Stomach (tissue), 9 donors: ENCODE data around the gene PRR16. TPM values are rescaled to one million over a fixed set of nuclear protein-coding genes. Genes with fewer than 3 reads are reported as not detected.

ENCODE experiments used
- DNase-seq, 2 donors: peaks; one replicate each; pipeline versions ENCODE4 v3.0.0 to v3.0.0-alpha.2; 2013 to 2019
- H3K27ac ChIP-seq, 5 donors: fragments of 200-600 bp in 4 of 5; sonication (generic) in 4 of 5; one replicate each; pipeline ENCODE4 v1.5.1; 2013 to 2019; ENCODE audit warnings: mild to moderate bottlenecking in 1 of 5, moderate library complexity in 1 of 5
- H3K27me3 ChIP-seq, 3 donors: fragments of 200-600 bp; sonication (generic); one replicate each; pipeline ENCODE4 v1.5.1; 2017 to 2019; ENCODE audit warnings: mixed run types in 1 of 3
- H3K36me3 ChIP-seq, 4 donors: fragments of 200-600 bp; sonication (generic); 1 replicate in 3 of 4; 2 replicates in 1 of 4; pipeline ENCODE4 v1.5.1; 2016 to 2019
- H3K4me1 ChIP-seq, 4 donors: fragments of 200-600 bp; sonication (generic); one replicate each; pipeline ENCODE4 v1.5.1; 2016 to 2019
- H3K4me3 ChIP-seq, 4 donors: fragments of 200-600 bp; sonication (generic) in 3 of 4; one replicate each; pipeline ENCODE4 v1.5.1; 2016 to 2019; ENCODE audit warnings: mild to moderate bottlenecking in 1 of 4
- H3K9me3 ChIP-seq, 4 donors: fragments of 200-600 bp; sonication (generic); one replicate each; pipeline ENCODE4 v1.5.1; 2016 to 2019
- CTCF ChIP-seq, 7 experiments: fragments of 450-650 bp in 4 of 7; fragments of 200-600 bp in 3 of 7; sonication (generic) in 3 of 7; IDR thresholded peaks; one replicate each; pipeline ENCODE4 v1.5.1; 2016 to 2019; ENCODE audit warnings: antibody characterized with exemption in 7 of 7, control low read depth in 2 of 7, mild to moderate bottlenecking in 1 of 7
- EP300 ChIP-seq: sonication (generic); formaldehyde crosslinking; IDR thresholded peaks from one replicate; pipeline ENCODE4 v1.6.1; 2017; ENCODE audit warnings: antibody characterized with exemption
- POLR2A ChIP-seq, 4 donors: fragments of 450-650 bp; IDR thresholded peaks; one replicate each; pipeline ENCODE4 v1.6.1; 2016; ENCODE audit warnings: antibody characterized with exemption in 4 of 4, control low read depth in 2 of 4, mild to moderate bottlenecking in 1 of 4, moderate library complexity in 1 of 4
- POLR2AphosphoS5 ChIP-seq, 3 donors: sonication (generic); formaldehyde crosslinking; IDR thresholded peaks; one replicate each; pipeline ENCODE4 v1.6.1; 2016; ENCODE audit warnings: antibody characterized with exemption in 3 of 3
- WGBS, 5 donors: extraction: QIAGEN DNeasy Blood & Tissue Kit in 3 of 5; methylation state at CpG; one replicate each; pipeline versions ENCODE4 v1.1.5 to v1.1.7; 2013 to 2018; 5-methylcytosine and 5-hydroxymethylcytosine counted together
- intact Hi-C: fragments of 100-400 bp; cut with DNase I; formaldehyde crosslinking; loops from one replicate; pipeline ENCODE4 v1.15.1; 2023; ENCODE audit warnings: low total_unique reads
- polyA plus RNA-seq, 3 donors: library from polyadenylated mRNA; stranded (reverse); fragments of 200-250 nt; gene quantifications; one replicate each; pipeline ENCODE4 v1.2.3, GENCODE V29; 2013
- total RNA-seq, 5 donors: library from RNA; depleted of rRNA; stranded (reverse); fragments of >200 nt; gene quantifications; one replicate each; pipeline versions ENCODE4 v1.1.0 to v1.2.3, GENCODE V29; 2014 to 2016
- donor health status: healthy with polysubstance abuse.
- donor health status: Bipolar disorder and iron deficiency.
- donor health status: healthy.

PRR16 gene
- total and polyA plus RNA-seq, 8 donors = 1.3 to 40.8 (median 8.1) TPM

DNA sequence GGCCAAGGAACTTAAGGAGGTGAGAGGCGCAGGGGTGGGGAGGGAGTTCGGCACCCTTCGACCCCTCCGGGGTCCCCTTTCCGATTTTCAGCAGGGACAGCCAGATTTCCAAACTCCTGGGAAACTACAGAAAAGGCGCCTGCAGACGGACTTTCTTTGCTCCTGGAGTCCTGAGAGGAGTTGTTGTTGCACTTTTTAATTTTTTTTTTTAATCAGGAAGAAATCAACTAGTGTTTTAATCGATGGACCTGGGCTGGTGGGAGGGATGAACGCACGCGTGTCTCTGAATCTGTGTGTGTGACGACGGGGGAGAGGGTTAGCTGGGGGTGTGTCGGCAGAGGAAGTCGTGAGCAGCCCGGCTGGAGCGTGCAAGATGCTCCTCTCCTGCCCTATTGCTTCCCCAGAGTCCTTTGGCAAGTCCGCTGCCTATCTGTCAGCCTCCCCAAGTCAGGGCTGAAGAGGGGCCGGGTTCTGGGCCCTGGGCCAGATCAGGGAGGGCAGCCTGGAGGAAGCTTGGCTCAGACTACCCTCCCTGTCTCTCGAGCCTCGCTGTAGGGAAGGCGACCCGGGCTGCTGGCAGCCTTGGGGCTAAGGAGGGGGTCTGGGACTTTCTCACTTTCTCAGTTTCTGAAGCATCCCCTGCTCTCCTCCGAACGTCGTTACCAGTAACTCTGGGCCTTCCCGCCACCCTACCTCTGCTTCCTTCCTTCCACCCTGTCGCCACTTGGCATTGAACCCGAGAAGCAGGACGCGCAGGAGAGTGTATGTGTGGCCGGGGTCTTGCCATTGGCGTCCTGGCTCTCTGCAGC is 731 bp downstream of the PRR16 start:
- Histone ChIP-seq H3K27me3 (peaks cover 0 to 44% (median 21%) of the 10 kb centered on the region in 3 donors), H3K9me3 (no peaks in the 10 kb centered on the region), H3K4me1 (peaks cover 15 to 32% (median 22%) of the 10 kb centered on the region in 4 donors), H3K27ac (peak overlapping the region; percentile 45 to 80 (median 79)), H3K36me3 (no peaks in the 10 kb centered on the region), H3K4me3 (peak overlapping the region; percentile 54 to 61 (median 56))
- 0 to 4% (median 1%) methylated on average over 31 to 33 of the region's 33 CpGs for WGBS, 5 donors
- TF ChIP-seq CTCF (IDR thresholded peaks at IDR 0.05) (no peak), EP300 (no peak), POLR2A (IDR thresholded peaks at IDR 0.05) (no peak), POLR2AphosphoS5 (IDR thresholded peaks at IDR 0.05) (no peak)
- DNase-seq = peak; percentile 25 to 60
- intact Hi-C loops = no loop called here

- no peaks in the 10 kb centered on the region for H3K9me3 ChIP-seq
- intact Hi-C loops = no loop called here
- no peaks in the 10 kb centered on the region for H3K36me3 ChIP-seq
- H3K27me3 ChIP-seq = peaks cover 0 to 44% (median 21%) of the 10 kb centered on the region in 3 donors
- peak overlapping the region; percentile 54 to 61 (median 56) for H3K4me3 ChIP-seq
- DNase-seq = peak in 1 of 2 donors; percentile 55
- TF ChIP-seq EP300 = no peak
- no peak for TF ChIP-seq POLR2A (IDR thresholded peaks at IDR 0.05)
- no peak for TF ChIP-seq CTCF (IDR thresholded peaks at IDR 0.05)
- TF ChIP-seq POLR2AphosphoS5 (IDR thresholded peaks at IDR 0.05) = no peak
- peaks cover 15 to 32% (median 22%) of the 10 kb centered on the region in 4 donors for H3K4me1 ChIP-seq
- peak overlapping the region; percentile 45 to 80 (median 79) for H3K27ac ChIP-seq
- 1 to 5% (median 2%) methylated on average over 16 to 33 of the region's 33 CpGs for WGBS, 5 donors
Measured at GRCh38 chr5:120465436-120465961, 1.4 kb downstream of the PRR16 start.

- Histone ChIP-seq H3K27ac (peak overlapping the region in 1 of 5 donors; percentile 79), H3K27me3 (peaks cover 0 to 44% (median 21%) of the 10 kb centered on the region in 3 donors), H3K4me3 (peak overlapping the region; percentile 54 to 61 (median 56)), H3K4me1 (peaks cover 15 to 32% (median 22%) of the 10 kb centered on the region in 4 donors), H3K9me3 (no peaks in the 10 kb centered on the region), H3K36me3 (no peaks in the 10 kb centered on the region)
- WGBS, 5 donors = 57 to 65% (median 64%) methylated on average over 4 of the region's 4 CpGs
- intact Hi-C loops = no loop called here
- DNase-seq = no peak
- no peak for TF ChIP-seq EP300
- no peak for TF ChIP-seq CTCF (IDR thresholded peaks at IDR 0.05)
- no peak for TF ChIP-seq POLR2A (IDR thresholded peaks at IDR 0.05)
- no peak for TF ChIP-seq POLR2AphosphoS5 (IDR thresholded peaks at IDR 0.05)
Measured at GRCh38 chr5:120466341-120467006, 2.4 kb downstream of the PRR16 start.

GRCh38 chr5:120471971-120472370 is 7.9 kb downstream of the PRR16 start:
- Histone ChIP-seq H3K27me3 (no peaks in the 10 kb centered on the region), H3K27ac (no peak overlapping the region), H3K9me3 (no peaks in the 10 kb centered on the region), H3K4me3 (no peak overlapping the region), H3K36me3 (no peaks in the 10 kb centered on the region), H3K4me1 (no peaks in the 10 kb centered on the region)
- DNase-seq = no peak
- intact Hi-C loops = no loop called here
- TF ChIP-seq CTCF (IDR thresholded peaks at IDR 0.05) (no peak), POLR2AphosphoS5 (IDR thresholded peaks at IDR 0.05) (no peak), POLR2A (IDR thresholded peaks at IDR 0.05) (no peak), EP300 (no peak)
